HL-60 (cell line): ENCODE data around the gene PLP1.

Experiments
- DNase-seq, 2 experiments: peaks; one replicate each; pipeline ENCODE4 v3.0.0-alpha.2; 2010 to 2020; ENCODE audit warnings: low read depth in 1 of 2, low spot score in 1 of 2
- H3K27ac ChIP-seq: fragments of 250-450 bp; sonication (Bioruptor Pico); replicated peaks from 2 replicates; pipeline ENCODE4 v1.5.1; 2020; ENCODE audit warnings: mild to moderate bottlenecking, moderate library complexity
- H3K27me3 ChIP-seq: fragments of 250-450 bp; sonication (Bioruptor Pico); 2 replicates; pipeline ENCODE4 v1.5.1; 2021; ENCODE audit warnings: mild to moderate bottlenecking, moderate library complexity; ENCODE audit not compliant: insufficient read depth, poor library complexity, severe bottlenecking
- H3K4me3 ChIP-seq: replicated peaks from 2 replicates; pipeline ENCODE4 v1.5.1; 2011; ENCODE audit warnings: mild to moderate bottlenecking, control low read depth, low read length; ENCODE audit not compliant: insufficient read depth
- CTCF ChIP-seq: IDR thresholded peaks from one replicate; pipeline ENCODE4 v1.5.1; 2011; ENCODE audit warnings: low read length, control low read depth, inconsistent platforms; ENCODE audit not compliant: insufficient read depth
- GABPA ChIP-seq: IDR thresholded peaks from 2 replicates; pipeline ENCODE4 v1.6.1; 2012; ENCODE audit warnings: low read depth
- POLR2AphosphoS5 ChIP-seq: IDR thresholded peaks from 2 replicates; pipeline ENCODE4 v1.6.1; 2012; ENCODE audit warnings: low read depth
- REST ChIP-seq: IDR thresholded peaks from 2 replicates; pipeline ENCODE4 v1.6.1; 2012; ENCODE audit warnings: low read depth; ENCODE audit not compliant: insufficient replicate concordance
- SPI1 ChIP-seq: IDR thresholded peaks from 2 replicates; pipeline ENCODE4 v1.6.1; 2012; ENCODE audit warnings: low read depth, mild to moderate bottlenecking, borderline replicate concordance

Gene PLP1

GRCh38 chrX:103831803-103832544 lies 55.3 kb downstream of the PLP1 start, which contains the start of gene RAB9B:
TSS of gene RAB9B (minus strand) at chrX:103832257. CDS start at chrX:103825784, 6,473 bp downstream.
- no peak for TF ChIP-seq POLR2AphosphoS5
- Histone ChIP-seq H3K4me3 (peak within 1 kb of the TSS; percentile 35), H3K27me3 (peaks cover 8% of the 10 kb centered on the region)

GRCh38 chrX:103839404-103839803 lies 62.8 kb downstream of the PLP1 start:
- H3K27ac ChIP-seq = no peak overlapping the region
- TF ChIP-seq GABPA = no peak
- no peak for TF ChIP-seq CTCF
- no peak for TF ChIP-seq POLR2AphosphoS5
- TF ChIP-seq SPI1 = no peak
- no peak for TF ChIP-seq REST
- no peak for DNase-seq
- H3K4me3 ChIP-seq = no peak overlapping the region
- no peaks in the 10 kb centered on the region for H3K27me3 ChIP-seq

More at GRCh38 chrX:103831803-103832544, 55.3 kb downstream of the PLP1 start, which contains the start of gene RAB9B:
- no peak within 1 kb of the TSS for H3K27ac ChIP-seq
- DNase-seq = no peak
